Measurements from ENCODE around the gene OR56A5.

GRCh38 chr11:5928811-5929210 is 39.5 kb downstream of the OR56A5 start:
- no peak for TF ChIP-seq CTCF (IDR thresholded peaks at IDR 0.05)
- TF ChIP-seq POLR2A (IDR thresholded peaks at IDR 0.05): no peak

Measured in esophagus squamous epithelium (tissue), 4 donors.